ENCODE data around the gene LMX1A. TPM values are rescaled to one million over a fixed set of nuclear protein-coding genes. Genes with fewer than 3 reads are reported as not detected.
A peak's percentile ranks its signal among the peaks of the same experiment; 100 is the strongest.

The LMX1A gene
- total RNA-seq, 1 donor from 2014 or later, result not detected

DNA sequence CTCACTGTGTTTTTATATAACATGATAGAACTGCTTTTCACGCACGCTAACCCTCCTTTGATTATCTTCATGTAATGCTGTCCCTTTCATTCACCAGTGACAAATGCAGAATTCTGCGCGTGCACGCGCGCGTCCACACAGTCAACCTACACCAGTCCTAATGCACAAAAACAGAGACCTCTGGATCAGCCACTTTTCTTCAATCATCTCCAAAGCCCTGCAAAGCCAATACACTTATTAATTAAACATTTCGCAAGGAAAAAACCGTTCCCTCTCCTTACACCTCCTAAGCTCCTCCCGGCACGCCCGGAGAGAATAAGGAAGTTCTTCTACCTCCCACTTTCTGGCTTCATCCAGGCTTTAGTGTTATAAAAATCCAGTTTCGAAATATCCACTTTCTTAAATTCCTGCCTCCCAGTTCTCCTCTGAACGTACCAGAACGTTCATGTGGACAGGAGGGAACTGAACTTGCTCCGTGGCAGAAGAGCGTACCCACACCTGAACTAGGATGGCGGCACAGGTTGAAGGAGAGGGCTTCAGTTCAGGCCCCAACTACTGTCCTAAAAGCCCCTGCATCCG lies 4.6 kb downstream of the LMX1A start:
- Mint-ChIP-seq H3K27ac (ENCODE audit: unreplicated experiment) (no peak overlapping the region), H3K4me3 (ENCODE audit: unreplicated experiment) (peak overlapping the region; percentile 84), H3K36me3 (ENCODE audit: unreplicated experiment) (no peaks in the 10 kb centered on the region), H3K4me1 (ENCODE audit: low read depth, unreplicated experiment) (peaks cover 20% of the 10 kb centered on the region), H3K9me3 (ENCODE audit: unreplicated experiment) (peaks cover 9% of the 10 kb centered on the region), H3K27me3 (ENCODE audit: unreplicated experiment) (peaks cover 23% of the 10 kb centered on the region)
- no peak for DNase-seq
- TF ChIP-seq, protein P1, sequence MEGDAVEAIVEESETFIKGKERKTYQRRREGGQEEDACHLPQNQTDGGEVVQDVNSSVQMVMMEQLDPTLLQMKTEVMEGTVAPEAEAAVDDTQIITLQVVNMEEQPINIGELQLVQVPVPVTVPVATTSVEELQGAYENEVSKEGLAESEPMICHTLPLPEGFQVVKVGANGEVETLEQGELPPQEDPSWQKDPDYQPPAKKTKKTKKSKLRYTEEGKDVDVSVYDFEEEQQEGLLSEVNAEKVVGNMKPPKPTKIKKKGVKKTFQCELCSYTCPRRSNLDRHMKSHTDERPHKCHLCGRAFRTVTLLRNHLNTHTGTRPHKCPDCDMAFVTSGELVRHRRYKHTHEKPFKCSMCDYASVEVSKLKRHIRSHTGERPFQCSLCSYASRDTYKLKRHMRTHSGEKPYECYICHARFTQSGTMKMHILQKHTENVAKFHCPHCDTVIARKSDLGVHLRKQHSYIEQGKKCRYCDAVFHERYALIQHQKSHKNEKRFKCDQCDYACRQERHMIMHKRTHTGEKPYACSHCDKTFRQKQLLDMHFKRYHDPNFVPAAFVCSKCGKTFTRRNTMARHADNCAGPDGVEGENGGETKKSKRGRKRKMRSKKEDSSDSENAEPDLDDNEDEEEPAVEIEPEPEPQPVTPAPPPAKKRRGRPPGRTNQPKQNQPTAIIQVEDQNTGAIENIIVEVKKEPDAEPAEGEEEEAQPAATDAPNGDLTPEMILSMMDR (IDR thresholded peaks at IDR 0.05; ENCODE audit: partially characterized antibody, unreplicated experiment), result no peak

DNA sequence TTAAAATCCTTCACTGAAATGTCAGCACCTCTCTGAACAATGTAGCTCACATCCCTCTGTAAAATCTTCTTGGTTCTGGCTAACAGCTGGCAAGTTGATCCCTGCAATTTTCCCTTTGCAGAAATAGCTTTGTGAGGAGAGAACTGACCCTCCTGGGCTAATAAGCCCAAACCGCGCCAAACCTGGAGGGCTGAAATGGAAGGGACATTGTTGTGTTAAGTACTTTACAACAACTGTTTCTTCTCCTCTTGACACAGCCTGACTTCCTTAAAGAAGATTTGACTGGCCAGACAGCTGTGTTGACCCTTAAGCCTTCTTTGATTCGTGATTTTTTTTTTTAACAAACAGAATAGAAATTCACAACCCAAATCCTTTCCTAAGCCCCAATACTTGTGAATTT lies 5.7 kb downstream of the LMX1A start:
- Mint-ChIP-seq H3K27me3 (ENCODE audit: unreplicated experiment) (peaks cover 23% of the 10 kb centered on the region), H3K4me3 (ENCODE audit: unreplicated experiment) (no peak overlapping the region)

GRCh38 chr1:165345502-165345901 lies 11.0 kb downstream of the LMX1A start:
- Mint-ChIP-seq H3K4me1 (ENCODE audit: low read depth, unreplicated experiment) (peaks cover 4% of the 10 kb centered on the region), H3K4me3 (ENCODE audit: unreplicated experiment) (no peak overlapping the region), H3K36me3 (ENCODE audit: unreplicated experiment) (peaks cover 3% of the 10 kb centered on the region), H3K27ac (ENCODE audit: unreplicated experiment) (no peak overlapping the region), H3K27me3 (ENCODE audit: unreplicated experiment) (peaks cover 6% of the 10 kb centered on the region), H3K9me3 (ENCODE audit: unreplicated experiment) (no peaks in the 10 kb centered on the region)
- TF ChIP-seq, protein P1 (IDR thresholded peaks at IDR 0.05; ENCODE audit: partially characterized antibody, unreplicated experiment), result no peak
- DNase-seq, result no peak

More for the DNA sequence above, 5.7 kb downstream of the LMX1A start:
- Mint-ChIP-seq H3K27ac (ENCODE audit: unreplicated experiment) (no peak overlapping the region), H3K36me3 (ENCODE audit: unreplicated experiment) (no peaks in the 10 kb centered on the region), H3K9me3 (ENCODE audit: unreplicated experiment) (peaks cover 9% of the 10 kb centered on the region), H3K4me1 (ENCODE audit: low read depth, unreplicated experiment) (peaks cover 20% of the 10 kb centered on the region)
- DNase-seq, result no peak
- TF ChIP-seq, protein P1 (IDR thresholded peaks at IDR 0.05; ENCODE audit: partially characterized antibody, unreplicated experiment), result no peak

DNA sequence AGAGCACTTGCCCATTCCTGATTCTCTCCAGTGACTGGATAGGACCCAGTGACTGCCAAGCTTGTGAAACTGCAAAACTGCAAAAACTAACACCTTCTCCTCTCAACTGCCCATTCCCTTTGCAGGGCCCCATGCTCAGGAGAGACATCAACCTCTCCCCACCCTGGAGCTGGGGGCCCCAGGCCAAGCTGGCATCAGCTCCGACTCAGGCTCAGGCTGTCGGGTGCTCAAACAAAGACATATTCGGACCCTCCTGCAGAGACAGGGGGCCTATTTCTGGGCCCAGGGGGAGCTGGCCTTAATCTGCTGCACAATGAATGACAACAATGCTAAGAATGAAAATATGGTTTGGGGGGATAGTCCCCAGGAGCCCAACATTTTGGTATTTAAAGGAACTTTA lies 11.8 kb downstream of the LMX1A start:
- peaks cover 4% of the 10 kb centered on the region for H3K4me1 Mint-ChIP-seq (ENCODE audit: low read depth, unreplicated experiment)
- DNase-seq, result no peak
- H3K27ac Mint-ChIP-seq (ENCODE audit: unreplicated experiment), result no peak overlapping the region
- H3K27me3 Mint-ChIP-seq (ENCODE audit: unreplicated experiment), result peaks cover 6% of the 10 kb centered on the region
- no peak overlapping the region for H3K4me3 Mint-ChIP-seq (ENCODE audit: unreplicated experiment)
- H3K36me3 Mint-ChIP-seq (ENCODE audit: unreplicated experiment), result peaks cover 5% of the 10 kb centered on the region
- no peaks in the 10 kb centered on the region for H3K9me3 Mint-ChIP-seq (ENCODE audit: unreplicated experiment)
- TF ChIP-seq, protein P1 (IDR thresholded peaks at IDR 0.05; ENCODE audit: partially characterized antibody, unreplicated experiment), result no peak

- Mint-ChIP-seq H3K4me1 (ENCODE audit: low read depth, unreplicated experiment) (peaks cover 4% of the 10 kb centered on the region), H3K4me3 (ENCODE audit: unreplicated experiment) (no peak overlapping the region), H3K27me3 (ENCODE audit: unreplicated experiment) (peaks cover 3% of the 10 kb centered on the region), H3K9me3 (ENCODE audit: unreplicated experiment) (no peaks in the 10 kb centered on the region), H3K27ac (ENCODE audit: unreplicated experiment) (no peak overlapping the region), H3K36me3 (ENCODE audit: unreplicated experiment) (peaks cover 5% of the 10 kb centered on the region)
- DNase-seq, result no peak
- TF ChIP-seq, protein P1 (IDR thresholded peaks at IDR 0.05; ENCODE audit: partially characterized antibody, unreplicated experiment), result no peak
These were observed 12.3 kb downstream of the LMX1A start for GRCh38 chr1:165344198-165344597.

Data from glutamatergic neuron (in vitro differentiated cells).